Measurements from ENCODE around the gene PPM1M.

- TF ChIP-seq EZH2 (IDR thresholded peaks at IDR 0.05; ENCODE audit: insufficient read depth, poor library complexity, severe bottlenecking) (no peak), EZH2phosphoT487 (IDR thresholded peaks at IDR 0.05; ENCODE audit: insufficient read depth, low read depth) (no peak)
Observed at GRCh38 chr3:52195823-52196331, 49.7 kb upstream of the PPM1M start.
